GM10266 (cell line): ENCODE data around the gene ESRRB.

Source experiments
- DNase-seq: peaks from one replicate; pipeline ENCODE4 v3.0.0; 2012; ENCODE audit errors: extremely low spot score
- TF ChIP-seq, protein P1 (sequence below): IDR thresholded peaks from 2 replicates; pipeline ENCODE4 v1.5.1; 2012; ENCODE audit warnings: mild to moderate bottlenecking, low read depth; ENCODE audit not compliant: control insufficient read depth, insufficient read depth; ENCODE audit errors: missing control alignments

The ESRRB gene

DNA sequence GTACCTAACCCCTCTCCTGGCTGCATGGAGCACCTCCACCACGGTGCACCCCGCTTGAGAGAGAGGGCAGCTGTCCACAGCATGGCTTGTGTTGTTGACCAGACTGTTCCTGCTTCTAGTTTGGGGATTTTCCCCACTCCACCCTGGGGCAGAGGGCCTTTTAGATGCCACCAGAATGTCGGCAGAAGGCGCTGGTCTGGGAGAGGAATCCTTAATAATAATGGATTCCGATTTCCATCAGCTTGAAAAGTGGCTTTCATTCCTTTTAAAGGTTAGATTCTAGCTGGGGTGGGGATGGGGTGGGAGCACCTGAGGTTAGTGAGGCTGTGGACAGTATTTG lies 1.8 kb downstream of the ESRRB start:
- TF ChIP-seq, protein P1, sequence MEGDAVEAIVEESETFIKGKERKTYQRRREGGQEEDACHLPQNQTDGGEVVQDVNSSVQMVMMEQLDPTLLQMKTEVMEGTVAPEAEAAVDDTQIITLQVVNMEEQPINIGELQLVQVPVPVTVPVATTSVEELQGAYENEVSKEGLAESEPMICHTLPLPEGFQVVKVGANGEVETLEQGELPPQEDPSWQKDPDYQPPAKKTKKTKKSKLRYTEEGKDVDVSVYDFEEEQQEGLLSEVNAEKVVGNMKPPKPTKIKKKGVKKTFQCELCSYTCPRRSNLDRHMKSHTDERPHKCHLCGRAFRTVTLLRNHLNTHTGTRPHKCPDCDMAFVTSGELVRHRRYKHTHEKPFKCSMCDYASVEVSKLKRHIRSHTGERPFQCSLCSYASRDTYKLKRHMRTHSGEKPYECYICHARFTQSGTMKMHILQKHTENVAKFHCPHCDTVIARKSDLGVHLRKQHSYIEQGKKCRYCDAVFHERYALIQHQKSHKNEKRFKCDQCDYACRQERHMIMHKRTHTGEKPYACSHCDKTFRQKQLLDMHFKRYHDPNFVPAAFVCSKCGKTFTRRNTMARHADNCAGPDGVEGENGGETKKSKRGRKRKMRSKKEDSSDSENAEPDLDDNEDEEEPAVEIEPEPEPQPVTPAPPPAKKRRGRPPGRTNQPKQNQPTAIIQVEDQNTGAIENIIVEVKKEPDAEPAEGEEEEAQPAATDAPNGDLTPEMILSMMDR: no peak
- DNase-seq: peak; percentile 32

DNA sequence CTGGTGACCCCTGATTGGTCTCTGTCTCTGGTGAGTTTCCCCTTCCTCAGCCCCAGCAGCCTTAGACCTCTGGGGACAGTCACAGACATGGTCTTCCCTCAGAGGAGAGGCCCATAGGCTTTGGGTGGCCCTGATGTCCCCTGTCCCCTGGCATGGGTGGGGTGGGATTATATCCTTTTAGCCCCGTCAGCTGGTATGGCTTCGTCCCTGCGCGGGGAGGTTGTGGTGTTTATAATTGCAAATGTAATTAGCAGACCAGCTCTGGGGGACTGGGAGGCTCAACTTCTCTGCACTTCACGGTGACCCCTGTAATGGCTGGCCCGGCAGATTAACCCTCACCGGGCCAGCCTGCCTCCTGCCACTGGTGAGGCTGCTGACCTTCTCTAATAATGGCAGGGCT lies 5.1 kb downstream of the ESRRB start:
- TF ChIP-seq, protein P1: no peak
- DNase-seq: no peak

DNA sequence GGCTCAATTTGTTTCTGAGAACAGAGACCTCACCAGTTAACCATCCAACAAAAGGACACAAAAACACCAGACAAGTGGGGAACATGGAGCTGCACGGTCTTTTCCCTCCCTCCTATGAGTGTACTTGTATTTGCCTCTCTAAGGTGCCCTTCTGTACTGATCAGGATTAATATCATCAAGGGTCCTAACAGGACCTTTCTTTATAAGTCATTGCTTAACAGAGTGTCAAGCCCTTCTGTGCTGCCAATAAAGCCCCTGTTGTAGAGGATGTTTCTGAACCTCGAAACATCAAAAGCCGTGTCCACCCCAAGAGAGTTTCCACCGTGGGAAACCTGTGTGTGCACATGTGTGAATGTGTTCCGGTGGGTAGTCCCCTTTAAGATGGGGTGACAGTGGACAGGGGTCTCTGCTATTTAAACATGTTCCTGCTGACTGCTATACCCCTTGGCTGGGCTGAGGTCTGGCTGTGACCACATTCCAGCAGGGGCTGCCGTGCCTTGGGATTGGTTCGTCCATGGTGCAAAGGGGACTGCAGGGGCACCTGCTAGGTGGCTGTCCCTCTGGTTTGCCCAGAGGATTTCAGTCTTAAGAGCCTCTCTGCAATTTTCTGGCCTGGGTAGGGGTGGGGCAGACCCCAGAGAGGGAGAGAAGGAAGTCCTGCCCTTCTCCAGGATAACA lies 6.0 kb downstream of the ESRRB start:
- DNase-seq: no peak

DNA sequence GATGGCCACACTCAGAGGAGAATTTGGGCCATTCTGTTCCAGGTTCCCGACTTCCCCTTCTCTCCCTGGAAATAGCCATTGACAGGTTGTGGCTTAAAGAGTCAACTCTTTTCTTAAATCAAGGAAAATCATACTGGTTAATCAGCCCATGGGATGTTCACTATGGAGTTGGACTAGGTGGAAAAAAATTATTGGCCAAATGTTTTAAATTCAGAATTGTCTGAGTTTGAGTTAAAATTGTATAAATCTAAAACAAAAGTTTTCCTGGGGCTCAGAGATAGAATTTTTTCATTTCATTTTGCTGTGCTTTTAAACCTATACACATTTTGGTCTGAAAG lies 6.5 kb downstream of the ESRRB start:
- TF ChIP-seq, protein P1: no peak
- no peak for DNase-seq

More for the DNA sequence above, 6.0 kb downstream of the ESRRB start:
- TF ChIP-seq, protein P1: no peak

DNA sequence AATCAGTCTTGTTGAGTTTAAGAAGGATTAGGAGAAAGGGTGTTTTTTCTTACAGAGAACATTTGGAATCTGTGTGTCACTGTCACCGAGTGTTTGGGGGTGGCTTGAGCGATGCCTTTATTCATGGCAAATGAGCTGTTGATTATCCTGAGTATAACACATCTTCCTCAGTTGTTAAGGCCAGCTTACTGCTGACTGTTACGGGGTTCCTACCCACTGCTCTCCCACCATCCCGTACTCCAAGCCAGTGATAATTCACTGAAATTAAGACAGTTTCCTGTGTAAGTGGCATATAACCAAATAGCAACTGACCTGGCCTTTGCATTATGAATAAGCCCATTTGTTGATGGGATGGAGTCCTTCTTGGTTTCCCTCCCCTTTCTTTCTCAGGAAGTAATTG lies 9.5 kb downstream of the ESRRB start:
- TF ChIP-seq, protein P1: no peak
- no peak for DNase-seq

DNA sequence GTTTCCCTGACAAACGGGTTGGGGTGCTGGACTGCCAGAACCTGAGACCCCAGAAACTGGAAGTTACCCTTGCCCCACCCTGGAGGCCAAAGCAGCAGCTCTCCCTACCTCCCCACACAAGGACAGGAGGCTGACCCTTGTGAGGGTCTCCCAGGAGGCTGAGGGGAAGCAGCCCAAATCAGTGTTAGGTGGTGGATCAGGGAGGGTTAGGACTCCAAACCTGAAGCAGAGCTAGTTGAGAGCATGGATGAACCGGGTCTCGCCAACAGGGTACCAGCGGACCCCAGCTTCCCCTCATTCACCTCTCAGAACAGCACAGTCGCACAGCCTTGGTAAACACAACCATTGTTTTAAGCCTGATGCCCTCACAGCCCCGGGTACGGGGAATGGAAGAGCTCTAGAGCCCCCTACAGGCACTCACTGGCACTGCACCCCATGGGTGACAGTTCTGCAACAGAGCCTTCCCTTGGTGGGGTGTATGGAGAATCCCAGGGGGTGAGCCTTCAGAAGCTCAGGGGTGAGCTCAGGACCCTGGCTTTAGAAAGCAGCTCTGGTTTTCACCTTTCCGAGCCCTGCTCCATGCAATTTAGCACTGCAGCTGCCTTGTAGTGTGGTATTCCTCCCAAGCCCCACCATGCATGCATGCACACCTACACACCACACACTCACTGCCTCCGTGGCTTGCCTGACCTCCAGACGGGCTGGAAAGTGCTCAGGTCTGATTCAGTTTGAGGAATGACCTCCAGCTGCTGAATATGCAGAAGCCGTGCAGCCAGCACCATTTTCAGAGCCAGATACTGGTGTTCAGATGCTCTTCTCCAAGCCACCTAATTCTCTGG lies 11.2 kb downstream of the ESRRB start:
- peak; percentile 86 for DNase-seq
- TF ChIP-seq, protein P1: peak; percentile 98

DNA sequence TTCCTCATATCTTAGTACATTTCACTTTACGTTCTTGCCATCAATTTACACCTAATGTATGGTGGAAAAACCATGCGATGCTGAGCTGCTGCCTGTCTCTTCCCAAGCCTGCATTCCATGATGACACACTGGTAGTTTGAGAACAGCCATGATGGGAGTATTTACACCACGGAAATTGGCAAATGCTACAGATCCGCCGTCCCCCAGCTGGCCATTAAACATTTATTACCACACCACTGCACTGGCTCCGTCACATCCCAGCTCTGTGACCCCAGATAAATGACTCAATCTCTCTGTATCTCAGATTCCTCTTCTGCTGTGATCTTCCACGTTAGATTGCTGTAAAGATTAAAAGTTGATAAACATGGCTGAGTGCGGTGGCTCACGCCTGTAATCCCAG lies 13.9 kb downstream of the ESRRB start:
- DNase-seq: no peak
- TF ChIP-seq, protein P1: no peak
